ENCODE results near the gene ANKRD53.

GRCh38 chr2:70982971-70983370 is 4.5 kb downstream of the ANKRD53 start:
- TF ChIP-seq SP1 (IDR thresholded peaks at IDR 0.05) (no peak), ZNF384 (IDR thresholded peaks at IDR 0.05) (no peak), LEF1 (IDR thresholded peaks at IDR 0.05; ENCODE audit: borderline replicate concordance) (no peak), ARNT (IDR thresholded peaks at IDR 0.05) (no peak), ELF4 (IDR thresholded peaks at IDR 0.05) (no peak), FOXK2 (IDR thresholded peaks at IDR 0.05) (no peak), FOXA1 (IDR thresholded peaks at IDR 0.05) (no peak), BHLHE40 (IDR thresholded peaks at IDR 0.05; ENCODE audit: borderline replicate concordance) (no peak)
